Breast epithelium (tissue), 3 donors: ENCODE data around the gene GNAO1.

ENCODE experiments used
- POLR2A ChIP-seq: fragments of 450-650 bp; IDR thresholded peaks from one replicate; pipeline ENCODE4 v1.6.1; 2016; ENCODE audit warnings: antibody characterized with exemption, mild to moderate bottlenecking, moderate library complexity
- TF ChIP-seq, protein P1 (sequence below), 3 donors: fragments of 450-650 bp; IDR thresholded peaks; one replicate each; pipeline ENCODE4 v1.5.1; 2016 to 2017; ENCODE audit warnings: antibody characterized with exemption in 3 of 3, mild to moderate bottlenecking in 3 of 3, moderate library complexity in 3 of 3

- TF ChIP-seq POLR2A, result no peak
- TF ChIP-seq, protein P1, sequence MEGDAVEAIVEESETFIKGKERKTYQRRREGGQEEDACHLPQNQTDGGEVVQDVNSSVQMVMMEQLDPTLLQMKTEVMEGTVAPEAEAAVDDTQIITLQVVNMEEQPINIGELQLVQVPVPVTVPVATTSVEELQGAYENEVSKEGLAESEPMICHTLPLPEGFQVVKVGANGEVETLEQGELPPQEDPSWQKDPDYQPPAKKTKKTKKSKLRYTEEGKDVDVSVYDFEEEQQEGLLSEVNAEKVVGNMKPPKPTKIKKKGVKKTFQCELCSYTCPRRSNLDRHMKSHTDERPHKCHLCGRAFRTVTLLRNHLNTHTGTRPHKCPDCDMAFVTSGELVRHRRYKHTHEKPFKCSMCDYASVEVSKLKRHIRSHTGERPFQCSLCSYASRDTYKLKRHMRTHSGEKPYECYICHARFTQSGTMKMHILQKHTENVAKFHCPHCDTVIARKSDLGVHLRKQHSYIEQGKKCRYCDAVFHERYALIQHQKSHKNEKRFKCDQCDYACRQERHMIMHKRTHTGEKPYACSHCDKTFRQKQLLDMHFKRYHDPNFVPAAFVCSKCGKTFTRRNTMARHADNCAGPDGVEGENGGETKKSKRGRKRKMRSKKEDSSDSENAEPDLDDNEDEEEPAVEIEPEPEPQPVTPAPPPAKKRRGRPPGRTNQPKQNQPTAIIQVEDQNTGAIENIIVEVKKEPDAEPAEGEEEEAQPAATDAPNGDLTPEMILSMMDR (IDR thresholded peaks at IDR 0.05), result no peak
These were observed 78.0 kb downstream of the GNAO1 start for GRCh38 chr16:56269281-56269680.
